Measurements from ENCODE around the gene NFKBIE. TPM values are rescaled to one million over a fixed set of nuclear protein-coding genes. Genes with fewer than 3 reads are reported as not detected.
"Not testable (repeated sequence)": the region's sequence is repeated elsewhere in the genome, so short reads cannot be mapped to it uniquely, and the experiment has no call there.

The NFKBIE gene
- total RNA-seq, 1 experiment from 2014 or later: 9.7 TPM

DNA sequence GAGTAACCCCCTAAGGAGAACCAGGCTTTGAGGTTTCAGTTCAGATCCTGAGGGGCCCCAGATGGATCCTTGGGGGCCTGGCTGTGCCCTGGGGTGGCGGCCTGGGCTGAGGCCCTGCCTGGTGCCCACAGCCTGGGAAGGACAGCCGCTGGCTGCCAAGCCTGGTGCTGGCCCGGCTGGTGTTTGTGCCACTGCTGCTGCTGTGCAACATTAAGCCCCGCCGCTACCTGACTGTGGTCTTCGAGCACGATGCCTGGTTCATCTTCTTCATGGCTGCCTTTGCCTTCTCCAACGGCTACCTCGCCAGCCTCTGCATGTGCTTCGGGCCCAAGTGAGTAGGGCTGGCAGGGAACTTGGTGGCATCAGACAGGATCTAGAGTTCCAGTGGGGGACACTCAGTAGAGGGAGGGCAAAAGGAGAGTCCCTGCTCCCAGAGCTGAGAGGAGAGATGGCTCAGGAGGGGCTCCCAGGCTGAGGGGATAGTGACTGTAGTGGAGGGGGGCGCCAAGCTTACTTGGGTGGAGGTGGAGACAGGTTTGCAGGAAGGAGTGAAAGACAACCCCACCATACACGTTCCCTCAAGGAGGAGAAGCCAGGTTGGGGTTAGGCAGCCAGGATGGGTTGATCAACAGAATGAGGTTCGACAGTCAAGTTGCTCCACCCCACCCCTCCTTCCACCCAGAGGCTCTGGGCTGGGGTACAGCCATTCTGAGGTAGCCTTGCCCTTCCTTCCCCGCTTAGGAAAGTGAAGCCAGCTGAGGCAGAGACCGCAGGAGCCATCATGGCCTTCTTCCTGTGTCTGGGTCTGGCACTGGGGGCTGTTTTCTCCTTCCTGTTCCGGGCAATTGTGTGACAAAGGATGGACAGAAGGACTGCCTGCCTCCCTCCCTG lies 32.4 kb downstream of the NFKBIE start:
- Mint-ChIP-seq H3K4me1 (peaks cover 29 to 33% of the 10 kb centered on the region in 2 experiments), H3K27me3 (ENCODE audit: low read depth) (no peaks in the 10 kb centered on the region), H3K9me3 (no peaks in the 10 kb centered on the region; a peak in 1 of 5 replicates), H3K36me3 (ENCODE audit: insufficient read depth in 1 of 3, low read depth in 3 of 3) (peaks cover 51 to 74% (median 71%) of the 10 kb centered on the region in 3 experiments), H3K27ac (peak overlapping the region; percentile 2 to 96 (median 47); a peak in 4 of 7 replicates), H3K4me3 (peak overlapping the region in 1 of 2 experiments; percentile 28; a peak in 1 of 5 replicates)
- Histone ChIP-seq H2AFZ (ENCODE audit: low read length) (no peak overlapping the region), H2BK15ac (ENCODE audit: low read depth, low read length) (no peak overlapping the region), H3K14ac (ENCODE audit: insufficient read depth, low read length) (no peak overlapping the region), H2BK20ac (ENCODE audit: low read depth, low read length, poor library complexity, severe bottlenecking) (no peak overlapping the region), H3K27me3 (ENCODE audit: insufficient read depth, low read length) (no peaks in the 10 kb centered on the region), H3K9ac (ENCODE audit: extremely low read depth, insufficient read length, low read length) (no peak overlapping the region), H3K79me1 (ENCODE audit: insufficient read depth, low read depth, low read length, poor library complexity, severe bottlenecking) (no peaks in the 10 kb centered on the region), H3K79me2 (ENCODE audit: insufficient read depth, low read length) (no peaks in the 10 kb centered on the region), H3K56ac (ENCODE audit: insufficient read length, low read depth, low read length) (no peak overlapping the region), H3K4me2 (ENCODE audit: insufficient read depth, insufficient read length, low read length) (no peak overlapping the region), H2BK120ac (ENCODE audit: low read depth, low read length, poor library complexity, severe bottlenecking) (no peak overlapping the region), H3K18ac (ENCODE audit: insufficient read length, low read depth, low read length) (no peak overlapping the region), H3T11ph (ENCODE audit: low read length) (no peak overlapping the region), H3K4me1 (ENCODE audit: insufficient read depth, low read length) (no peaks in the 10 kb centered on the region; the same call in 1 of the 2 replicates), H4K91ac (ENCODE audit: insufficient read length, low read depth, low read length) (no peak overlapping the region), H4K5ac (ENCODE audit: insufficient read length, low read depth, low read length) (no peak overlapping the region), H2AK5ac (ENCODE audit: insufficient read length, low read length) (no peak overlapping the region), H3K4ac (ENCODE audit: low read depth, low read length) (no peak overlapping the region), H2BK5ac (ENCODE audit: insufficient read length, low read length) (no peak overlapping the region), H3K9me3 (ENCODE audit: control insufficient read depth, low read depth, low read length) (no peaks in the 10 kb centered on the region), H3K23ac (ENCODE audit: insufficient read length, low read depth, low read length) (no peak overlapping the region), H2BK12ac (ENCODE audit: insufficient read length, low read depth, low read length) (no peak overlapping the region), H4K8ac (replicated peaks; ENCODE audit: insufficient read length, low read depth, low read length) (no peak overlapping the region), H4K20me1 (ENCODE audit: control insufficient read depth, insufficient read depth, insufficient read length) (no peaks in the 10 kb centered on the region), H3K23me2 (ENCODE audit: insufficient read length, low read depth, low read length, poor library complexity, severe bottlenecking) (peaks cover 3% of the 10 kb centered on the region), H3K27ac (ENCODE audit: insufficient read length, low read depth, low read length) (no peak overlapping the region)
- TF ChIP-seq, protein P1, sequence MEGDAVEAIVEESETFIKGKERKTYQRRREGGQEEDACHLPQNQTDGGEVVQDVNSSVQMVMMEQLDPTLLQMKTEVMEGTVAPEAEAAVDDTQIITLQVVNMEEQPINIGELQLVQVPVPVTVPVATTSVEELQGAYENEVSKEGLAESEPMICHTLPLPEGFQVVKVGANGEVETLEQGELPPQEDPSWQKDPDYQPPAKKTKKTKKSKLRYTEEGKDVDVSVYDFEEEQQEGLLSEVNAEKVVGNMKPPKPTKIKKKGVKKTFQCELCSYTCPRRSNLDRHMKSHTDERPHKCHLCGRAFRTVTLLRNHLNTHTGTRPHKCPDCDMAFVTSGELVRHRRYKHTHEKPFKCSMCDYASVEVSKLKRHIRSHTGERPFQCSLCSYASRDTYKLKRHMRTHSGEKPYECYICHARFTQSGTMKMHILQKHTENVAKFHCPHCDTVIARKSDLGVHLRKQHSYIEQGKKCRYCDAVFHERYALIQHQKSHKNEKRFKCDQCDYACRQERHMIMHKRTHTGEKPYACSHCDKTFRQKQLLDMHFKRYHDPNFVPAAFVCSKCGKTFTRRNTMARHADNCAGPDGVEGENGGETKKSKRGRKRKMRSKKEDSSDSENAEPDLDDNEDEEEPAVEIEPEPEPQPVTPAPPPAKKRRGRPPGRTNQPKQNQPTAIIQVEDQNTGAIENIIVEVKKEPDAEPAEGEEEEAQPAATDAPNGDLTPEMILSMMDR (conservative IDR thresholded peaks at IDR 0.05): no peak
- DNase-seq: no peak
- no CpG with 5 or more reads among the region's 16 CpGs for WGBS (ENCODE audit: extremely low coverage, insufficient read length, low lambda C conversion rate)

DNA sequence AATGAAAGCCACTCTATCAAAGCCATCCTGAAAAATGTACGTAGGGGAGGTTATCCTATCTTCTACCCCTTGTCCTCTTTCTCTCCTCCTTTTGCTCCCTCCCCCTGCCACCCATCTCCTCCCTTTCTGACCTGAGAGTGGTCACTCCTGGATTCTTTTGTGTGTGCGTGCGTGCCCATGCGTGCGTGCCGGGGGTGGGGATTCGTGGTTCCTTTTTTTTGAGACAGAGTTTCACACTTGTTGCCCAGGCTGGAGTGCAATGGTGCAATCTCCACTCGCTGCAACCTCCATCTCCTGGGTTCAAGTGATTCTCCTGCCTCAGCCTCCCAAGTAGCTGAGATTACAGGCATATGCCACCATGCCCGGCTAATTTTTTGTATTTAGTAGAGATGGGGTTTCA lies 33.9 kb downstream of the NFKBIE start:
- not testable (repeated sequence) for H3K56ac ChIP-seq (ENCODE audit: insufficient read length, low read depth, low read length); H3K4me1 ChIP-seq (ENCODE audit: insufficient read depth, low read length); H4K5ac ChIP-seq (ENCODE audit: insufficient read length, low read depth, low read length); H3K27ac ChIP-seq (ENCODE audit: insufficient read length, low read depth, low read length); H3K79me2 ChIP-seq (ENCODE audit: insufficient read depth, low read length); H3K79me1 ChIP-seq (ENCODE audit: insufficient read depth, low read depth, low read length, poor library complexity, severe bottlenecking); H3K4ac ChIP-seq (ENCODE audit: low read depth, low read length); H4K20me1 ChIP-seq (ENCODE audit: control insufficient read depth, insufficient read depth, insufficient read length); H3K4me3 Mint-ChIP-seq; H3K23ac ChIP-seq (ENCODE audit: insufficient read length, low read depth, low read length); H2BK12ac ChIP-seq (ENCODE audit: insufficient read length, low read depth, low read length); H2BK120ac ChIP-seq (ENCODE audit: low read depth, low read length, poor library complexity, severe bottlenecking); H2AFZ ChIP-seq (ENCODE audit: low read length); H3K18ac ChIP-seq (ENCODE audit: insufficient read length, low read depth, low read length); H3K14ac ChIP-seq (ENCODE audit: insufficient read depth, low read length); H2BK5ac ChIP-seq (ENCODE audit: insufficient read length, low read length); H3K9me3 ChIP-seq (ENCODE audit: control insufficient read depth, low read depth, low read length); H4K91ac ChIP-seq (ENCODE audit: insufficient read length, low read depth, low read length); H3K9me3 Mint-ChIP-seq; H3T11ph ChIP-seq (ENCODE audit: low read length); H3K23me2 ChIP-seq (ENCODE audit: insufficient read length, low read depth, low read length, poor library complexity, severe bottlenecking); H3K27me3 ChIP-seq (ENCODE audit: insufficient read depth, low read length); H3K27me3 Mint-ChIP-seq (ENCODE audit: low read depth); H2BK15ac ChIP-seq (ENCODE audit: low read depth, low read length); H2AK5ac ChIP-seq (ENCODE audit: insufficient read length, low read length); H3K9ac ChIP-seq (ENCODE audit: extremely low read depth, insufficient read length, low read length); H3K4me2 ChIP-seq (ENCODE audit: insufficient read depth, insufficient read length, low read length); H2BK20ac ChIP-seq (ENCODE audit: low read depth, low read length, poor library complexity, severe bottlenecking); H4K8ac ChIP-seq (replicated peaks; ENCODE audit: insufficient read length, low read depth, low read length); DNase-seq
- Mint-ChIP-seq H3K27ac (0 out of 7 replicates have a peak overlapping the region, but pooled peaks of 1 of the 3 experiments have one; percentile 53), H3K4me1 (peaks cover 25 to 41% of the 10 kb centered on the region in 2 experiments), H3K36me3 (ENCODE audit: insufficient read depth in 1 of 3, low read depth in 3 of 3) (peaks cover 54 to 81% (median 71%) of the 10 kb centered on the region in 3 experiments)
- WGBS (ENCODE audit: extremely low coverage, insufficient read length, low lambda C conversion rate): no CpG with 5 or more reads among the region's 9 CpGs

Measured in H9 (cell line).